Colonic mucosa (tissue), 4 donors: ENCODE data around the gene SREBF1. TPM values are rescaled to one million over a fixed set of nuclear protein-coding genes. Genes with fewer than 3 reads are reported as not detected.

Experiments used
- DNase-seq: peaks from one replicate; pipeline ENCODE4 v3.0.0-alpha.2; 2020
- H3K27ac ChIP-seq: fragments of 200-600 bp; one replicate; pipeline ENCODE4 v1.8.0; 2021
- H3K27me3 ChIP-seq: fragments of 200-600 bp; one replicate; pipeline ENCODE4 v1.8.0; 2021
- H3K36me3 ChIP-seq: fragments of 200-600 bp; one replicate; pipeline ENCODE4 v1.8.0; 2021
- H3K4me1 ChIP-seq: fragments of 200-600 bp; one replicate; pipeline ENCODE4 v1.8.0; 2021; ENCODE audit warnings: mild to moderate bottlenecking
- H3K4me3 ChIP-seq: fragments of 200-600 bp; one replicate; pipeline ENCODE4 v1.8.0; 2021
- H3K9ac ChIP-seq, 2 donors: one replicate each; pipeline ENCODE4 v1.7.0; 2013; ENCODE audit warnings: control low read depth in 2 of 2, low read depth in 2 of 2, low read length in 2 of 2
- H3K9me3 ChIP-seq: fragments of 200-600 bp; one replicate; pipeline ENCODE4 v1.8.0; 2021
- intact Hi-C: fragments of 100-400 bp; cut with DNase I; formaldehyde crosslinking; loops from one replicate; pipeline ENCODE4 v1.14.1; 2022
- total RNA-seq, 2 donors: library from RNA; stranded (reverse); fragmentation: NEBNext Ultra II Directional in 1 of 2; extraction: Animal tissue kit (Norgen Biotek cat#: 25700) in 1 of 2; gene quantifications; one replicate each; pipeline ENCODE4 v1.2.1, GENCODE V29; 2021
- TF ChIP-seq, protein P1 (sequence below): fragments of 200-600 bp; IDR thresholded peaks from one replicate; pipeline ENCODE4 v1.8.0; 2022; ENCODE audit warnings: antibody characterized with exemption, mild to moderate bottlenecking
- donor health status: healthy.
- donor health status: DM: no; HTN: no; CAD: no.
- donor health status: DM: no; HTN: no; CAD: no.

The SREBF1 gene
- total RNA-seq, 2 donors from 2014 or later, result 170 to 174 TPM

DNA sequence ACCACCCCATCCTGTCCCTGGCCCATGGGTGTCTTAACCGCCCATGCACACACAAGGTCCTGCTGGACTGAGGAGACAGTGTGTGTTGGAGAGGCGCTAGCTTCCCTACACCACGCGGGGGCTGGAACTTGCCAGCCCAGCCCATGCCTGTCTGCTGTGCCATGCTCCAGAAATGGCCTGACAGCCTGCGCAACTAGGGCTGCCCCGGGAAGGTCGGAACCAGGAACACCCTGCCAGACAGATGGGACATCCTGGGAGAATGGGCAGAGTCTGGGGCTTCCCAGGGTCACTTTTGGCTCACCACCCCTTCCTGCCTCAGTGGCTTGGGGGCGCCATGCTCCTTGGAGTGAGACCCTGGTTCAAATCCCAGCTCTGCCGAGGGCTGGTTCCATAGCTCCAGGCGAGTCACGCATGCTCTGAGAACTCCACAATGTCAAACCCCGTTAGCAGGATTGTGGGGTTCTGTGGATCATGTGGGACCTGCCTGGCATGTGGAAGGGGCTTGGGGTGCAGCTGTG lies 36.2 kb downstream of the SREBF1 start:
- no peaks in the 10 kb centered on the region for H3K9me3 ChIP-seq
- TF ChIP-seq, protein P1, sequence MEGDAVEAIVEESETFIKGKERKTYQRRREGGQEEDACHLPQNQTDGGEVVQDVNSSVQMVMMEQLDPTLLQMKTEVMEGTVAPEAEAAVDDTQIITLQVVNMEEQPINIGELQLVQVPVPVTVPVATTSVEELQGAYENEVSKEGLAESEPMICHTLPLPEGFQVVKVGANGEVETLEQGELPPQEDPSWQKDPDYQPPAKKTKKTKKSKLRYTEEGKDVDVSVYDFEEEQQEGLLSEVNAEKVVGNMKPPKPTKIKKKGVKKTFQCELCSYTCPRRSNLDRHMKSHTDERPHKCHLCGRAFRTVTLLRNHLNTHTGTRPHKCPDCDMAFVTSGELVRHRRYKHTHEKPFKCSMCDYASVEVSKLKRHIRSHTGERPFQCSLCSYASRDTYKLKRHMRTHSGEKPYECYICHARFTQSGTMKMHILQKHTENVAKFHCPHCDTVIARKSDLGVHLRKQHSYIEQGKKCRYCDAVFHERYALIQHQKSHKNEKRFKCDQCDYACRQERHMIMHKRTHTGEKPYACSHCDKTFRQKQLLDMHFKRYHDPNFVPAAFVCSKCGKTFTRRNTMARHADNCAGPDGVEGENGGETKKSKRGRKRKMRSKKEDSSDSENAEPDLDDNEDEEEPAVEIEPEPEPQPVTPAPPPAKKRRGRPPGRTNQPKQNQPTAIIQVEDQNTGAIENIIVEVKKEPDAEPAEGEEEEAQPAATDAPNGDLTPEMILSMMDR, result no peak
- no peak for DNase-seq
- no peaks in the 10 kb centered on the region for H3K4me1 ChIP-seq
- H3K4me3 ChIP-seq, result no peak overlapping the region
- no peaks in the 10 kb centered on the region for H3K36me3 ChIP-seq
- H3K27ac ChIP-seq, result no peak overlapping the region
- H3K27me3 ChIP-seq, result no peaks in the 10 kb centered on the region
- no peak overlapping the region for H3K9ac ChIP-seq
- intact Hi-C loops, result no loop called here

DNA sequence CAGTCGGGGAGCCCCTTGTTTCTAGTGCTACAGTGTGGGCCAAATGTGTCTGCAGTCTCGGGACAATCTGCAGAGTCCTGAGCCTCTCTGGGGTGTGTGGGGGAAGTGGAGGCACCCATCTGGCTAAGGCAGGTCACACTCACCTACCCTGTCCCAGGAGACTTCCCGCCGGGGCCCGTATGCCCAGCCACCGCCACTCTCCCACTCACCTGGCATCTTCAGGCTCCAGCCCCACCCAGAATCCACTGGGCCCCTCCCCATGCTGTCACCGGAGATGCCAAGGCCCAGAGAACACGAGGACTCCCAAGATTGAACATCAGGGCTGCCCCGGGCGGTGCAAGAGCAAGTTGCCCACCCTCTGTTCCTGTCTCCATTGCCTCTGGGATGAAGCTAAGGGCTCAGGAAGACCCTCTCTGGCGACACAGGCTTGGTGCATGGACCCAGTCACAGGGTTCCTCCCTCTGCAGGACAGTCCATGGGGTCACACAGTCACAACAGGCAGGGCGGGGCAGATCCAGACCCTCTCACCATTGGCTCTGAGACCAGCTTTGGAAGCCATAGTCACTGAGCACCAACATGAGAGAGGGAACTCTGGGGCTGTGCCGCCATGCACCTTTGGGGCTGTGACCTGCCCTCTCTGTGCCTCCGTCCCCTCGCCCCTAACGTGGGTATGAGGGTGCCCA lies 38.1 kb downstream of the SREBF1 start:
- intact Hi-C loops, result no loop called here
- Histone ChIP-seq H3K27ac (no peak overlapping the region), H3K9ac (no peak overlapping the region), H3K36me3 (no peaks in the 10 kb centered on the region), H3K4me3 (no peak overlapping the region), H3K4me1 (no peaks in the 10 kb centered on the region), H3K9me3 (no peaks in the 10 kb centered on the region), H3K27me3 (no peaks in the 10 kb centered on the region)
- no peak for DNase-seq
- TF ChIP-seq, protein P1, result no peak

DNA sequence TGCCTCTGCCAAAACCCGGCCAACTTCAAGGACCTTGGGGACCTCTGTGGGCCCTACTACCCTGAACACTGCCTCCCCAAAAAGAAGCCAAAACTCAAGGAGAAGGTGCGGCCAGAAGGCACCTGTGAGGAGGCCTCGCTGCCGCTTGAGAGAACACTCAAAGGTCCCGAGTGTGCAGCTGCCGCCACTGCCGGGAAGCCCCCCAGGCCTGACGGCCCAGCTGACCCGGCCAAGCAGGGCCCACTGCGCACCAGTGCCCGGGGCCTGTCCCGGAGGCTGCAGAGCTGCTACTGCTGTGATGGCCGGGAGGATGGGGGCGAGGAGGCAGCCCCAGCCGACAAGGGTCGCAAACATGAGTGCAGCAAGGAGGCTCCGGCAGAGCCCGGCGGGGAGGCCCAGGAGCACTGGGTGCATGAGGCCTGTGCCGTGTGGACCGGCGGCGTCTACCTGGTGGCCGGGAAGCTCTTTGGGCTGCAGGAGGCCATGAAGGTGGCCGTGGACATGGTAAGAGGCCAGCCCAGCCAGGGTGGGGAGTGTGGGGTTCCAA lies 38.7 kb downstream of the SREBF1 start:
- intact Hi-C loops, result no loop called here

DNA sequence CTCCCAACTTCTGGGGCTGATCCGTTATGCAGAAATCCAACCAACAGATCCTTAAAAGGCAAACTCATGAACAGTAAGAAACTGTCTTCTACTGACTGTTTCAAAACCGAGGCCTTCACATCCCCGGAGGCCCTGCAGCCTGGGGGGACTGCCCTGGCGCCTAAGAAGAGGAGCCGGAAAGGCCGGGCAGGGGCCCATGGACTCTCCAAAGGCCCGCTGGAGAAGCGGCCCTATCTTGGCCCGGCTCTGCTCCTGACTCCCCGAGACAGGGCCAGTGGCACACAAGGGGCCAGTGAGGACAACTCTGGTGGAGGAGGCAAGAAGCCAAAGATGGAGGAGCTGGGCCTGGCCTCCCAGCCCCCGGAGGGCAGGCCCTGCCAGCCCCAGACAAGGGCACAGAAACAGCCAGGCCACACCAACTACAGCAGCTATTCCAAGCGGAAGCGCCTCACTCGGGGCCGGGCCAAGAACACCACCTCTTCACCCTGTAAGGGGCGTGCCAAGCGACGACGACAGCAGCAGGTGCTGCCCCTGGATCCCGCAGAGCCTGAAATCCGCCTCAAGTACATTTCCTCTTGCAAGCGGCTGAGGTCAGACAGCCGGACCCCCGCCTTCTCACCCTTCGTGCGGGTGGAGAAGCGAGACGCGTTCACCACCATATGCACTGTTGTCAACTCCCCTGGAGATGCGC lies 39.5 kb downstream of the SREBF1 start:
- Histone ChIP-seq H3K4me1 (peaks cover 7% of the 10 kb centered on the region), H3K27me3 (no peaks in the 10 kb centered on the region), H3K9me3 (no peaks in the 10 kb centered on the region), H3K36me3 (no peaks in the 10 kb centered on the region), H3K27ac (no peak overlapping the region), H3K4me3 (no peak overlapping the region), H3K9ac (no peak overlapping the region)
- intact Hi-C loops, result no loop called here
- TF ChIP-seq, protein P1, result no peak
- no peak for DNase-seq

More for the DNA sequence above, 38.7 kb downstream of the SREBF1 start:
- peaks cover 5% of the 10 kb centered on the region for H3K4me1 ChIP-seq
- H3K4me3 ChIP-seq, result no peak overlapping the region
- H3K9me3 ChIP-seq, result no peaks in the 10 kb centered on the region
- no peak for DNase-seq
- no peak overlapping the region for H3K9ac ChIP-seq
- H3K36me3 ChIP-seq, result no peaks in the 10 kb centered on the region
- no peaks in the 10 kb centered on the region for H3K27me3 ChIP-seq
- no peak overlapping the region for H3K27ac ChIP-seq
- TF ChIP-seq, protein P1, result no peak

DNA sequence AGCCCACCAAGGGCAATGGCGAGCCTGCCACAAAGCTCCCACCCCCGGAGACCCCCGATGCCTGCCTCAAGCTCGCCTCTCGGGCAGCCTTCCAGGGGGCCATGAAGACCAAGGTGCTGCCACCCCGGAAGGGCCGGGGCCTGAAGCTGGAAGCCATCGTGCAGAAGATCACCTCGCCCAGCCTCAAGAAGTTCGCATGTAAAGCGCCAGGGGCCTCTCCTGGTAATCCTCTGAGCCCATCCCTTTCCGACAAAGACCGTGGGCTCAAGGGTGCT lies 40.1 kb downstream of the SREBF1 start:
- TF ChIP-seq, protein P1, result no peak
- no peak overlapping the region for H3K27ac ChIP-seq
- H3K27me3 ChIP-seq, result no peaks in the 10 kb centered on the region
- no peaks in the 10 kb centered on the region for H3K36me3 ChIP-seq
- peaks cover 7% of the 10 kb centered on the region for H3K4me1 ChIP-seq
- no peak overlapping the region for H3K9ac ChIP-seq
- DNase-seq, result no peak
- H3K4me3 ChIP-seq, result no peak overlapping the region
- intact Hi-C loops, result no loop called here
- H3K9me3 ChIP-seq, result no peaks in the 10 kb centered on the region
